Activated naive CD4-positive, alpha-beta T cell treated with anti-CD3 and anti-CD28 coated beads, Interleukin-2, amount 50 U/mL, for 72 hours (primary cell): ENCODE results near the gene SMYD1. TPM values are rescaled to one million over a fixed set of nuclear protein-coding genes. Genes with fewer than 3 reads are reported as not detected.

Experiments used
- ATAC-seq, 2 donors: fragments of 150-1000 bp; cut with Tn5 transposase; 2 replicates each; pipeline ENCODE4 v1.10.0; 2021; ENCODE audit warnings: mild to moderate bottlenecking in 2 of 2, moderate library complexity in 2 of 2
- DNase-seq, 2 donors: peaks; one replicate each; pipeline ENCODE4 v3.0.0; 2021 to 2022; ENCODE audit warnings: low spot score in 2 of 2
- H3K27ac Mint-ChIP-seq, 2 donors: one replicate each; pipeline ENCODE4 v1.8.0; 2022; ENCODE audit warnings: mild to moderate bottlenecking in 2 of 2, mixed read lengths in 2 of 2
- H3K36me3 Mint-ChIP-seq, 2 donors: one replicate each; pipeline ENCODE4 v1.8.0; 2022; ENCODE audit warnings: mixed read lengths in 2 of 2
- H3K9me3 Mint-ChIP-seq, 2 donors: one replicate each; pipeline ENCODE4 v1.8.0; 2022; ENCODE audit warnings: mixed read lengths in 2 of 2
- total RNA-seq, 2 donors: library from RNA; stranded (reverse); gene quantifications; one replicate each; pipeline ENCODE4 v1.2.3, GENCODE V29; 2022

The SMYD1 gene
- total RNA-seq, 2 donors from 2014 or later, result not detected

- DNase-seq (peak in 1 of 2 donors; percentile 4), ATAC-seq (no peak)
Observed at GRCh38 chr2:88096708-88097107, 29.1 kb downstream of the SMYD1 start.

GRCh38 chr2:88097192-88097591 lies 29.6 kb downstream of the SMYD1 start:
- ATAC-seq, result no peak
- Mint-ChIP-seq H3K36me3 (no peaks in the 10 kb centered on the region), H3K9me3 (no peaks in the 10 kb centered on the region), H3K27ac (no peak overlapping the region)
- DNase-seq, result peak in 1 of 2 donors; percentile 18

More at GRCh38 chr2:88096708-88097107, 29.1 kb downstream of the SMYD1 start:
- Mint-ChIP-seq H3K36me3 (no peaks in the 10 kb centered on the region), H3K27ac (peak overlapping the region in 1 of 2 donors; percentile 43), H3K9me3 (no peaks in the 10 kb centered on the region)

GRCh38 chr2:88097891-88098557 lies 30.4 kb downstream of the SMYD1 start:
- Mint-ChIP-seq H3K27ac (no peak overlapping the region), H3K36me3 (no peaks in the 10 kb centered on the region), H3K9me3 (no peaks in the 10 kb centered on the region)
- ATAC-seq (no peak), DNase-seq (peak in 1 of 2 donors; percentile 7)

GRCh38 chr2:88098558-88098900 lies 30.9 kb downstream of the SMYD1 start:
- ATAC-seq, result no peak
- Mint-ChIP-seq H3K36me3 (no peaks in the 10 kb centered on the region), H3K9me3 (no peaks in the 10 kb centered on the region), H3K27ac (no peak overlapping the region)
- no peak for DNase-seq

- DNase-seq (no peak), ATAC-seq (no peak)
- Mint-ChIP-seq H3K36me3 (no peaks in the 10 kb centered on the region), H3K9me3 (no peaks in the 10 kb centered on the region), H3K27ac (no peak overlapping the region)
Observed at GRCh38 chr2:88099798-88100488, 32.3 kb downstream of the SMYD1 start.

- Mint-ChIP-seq H3K9me3 (no peaks in the 10 kb centered on the region), H3K27ac (no peak overlapping the region), H3K36me3 (no peaks in the 10 kb centered on the region)
- no peak for ATAC-seq
- no peak for DNase-seq
Observed at GRCh38 chr2:88100489-88100858, 32.8 kb downstream of the SMYD1 start.

- Mint-ChIP-seq H3K27ac (no peak overlapping the region), H3K36me3 (no peaks in the 10 kb centered on the region), H3K9me3 (no peaks in the 10 kb centered on the region)
- no peak for ATAC-seq
- peak in 1 of 2 donors; percentile 1 for DNase-seq
Observed at GRCh38 chr2:88108796-88109195, 41.2 kb downstream of the SMYD1 start.

GRCh38 chr2:88110830-88111229 lies 43.2 kb downstream of the SMYD1 start:
- DNase-seq (peak in 1 of 2 donors; percentile 20), ATAC-seq (no peak)
- Mint-ChIP-seq H3K36me3 (no peaks in the 10 kb centered on the region), H3K9me3 (no peaks in the 10 kb centered on the region), H3K27ac (no peak overlapping the region)

GRCh38 chr2:88113069-88113468 lies 45.4 kb downstream of the SMYD1 start:
- DNase-seq (peak in 1 of 2 donors; percentile 13), ATAC-seq (no peak)
- no peaks in the 10 kb centered on the region for H3K9me3 Mint-ChIP-seq
- no peaks in the 10 kb centered on the region for H3K36me3 Mint-ChIP-seq
- H3K27ac Mint-ChIP-seq, result no peak overlapping the region

- H3K9me3 Mint-ChIP-seq, result no peaks in the 10 kb centered on the region
- no peak for ATAC-seq
- DNase-seq, result no peak
- no peak overlapping the region for H3K27ac Mint-ChIP-seq
- no peaks in the 10 kb centered on the region for H3K36me3 Mint-ChIP-seq
Observed at GRCh38 chr2:88114889-88115288, 47.3 kb downstream of the SMYD1 start.

- no peak overlapping the region for H3K27ac Mint-ChIP-seq
- ATAC-seq, result no peak
Observed at GRCh38 chr2:88115825-88116518, 48.3 kb downstream of the SMYD1 start.

GRCh38 chr2:88116669-88117432 lies 49.2 kb downstream of the SMYD1 start:
- H3K9me3 Mint-ChIP-seq, result no peaks in the 10 kb centered on the region
- H3K36me3 Mint-ChIP-seq, result no peaks in the 10 kb centered on the region
- no peak for ATAC-seq
- H3K27ac Mint-ChIP-seq, result no peak overlapping the region
- peak in 1 of 2 donors; percentile 28 for DNase-seq

More at GRCh38 chr2:88115825-88116518, 48.3 kb downstream of the SMYD1 start:
- peak in 1 of 2 donors; percentile 28 for DNase-seq
- Mint-ChIP-seq H3K36me3 (no peaks in the 10 kb centered on the region), H3K9me3 (no peaks in the 10 kb centered on the region)

- Mint-ChIP-seq H3K36me3 (no peaks in the 10 kb centered on the region), H3K27ac (no peak overlapping the region), H3K9me3 (no peaks in the 10 kb centered on the region)
- no peak for ATAC-seq
- DNase-seq, result peak in 1 of 2 donors; percentile 1
Observed at GRCh38 chr2:88117973-88118372, 50.3 kb downstream of the SMYD1 start.

GRCh38 chr2:88121678-88122077 lies 54.1 kb downstream of the SMYD1 start:
- no peak for ATAC-seq

GRCh38 chr2:88122141-88122884 lies 54.7 kb downstream of the SMYD1 start:
- no peak for ATAC-seq
- no peak for DNase-seq
- Mint-ChIP-seq H3K36me3 (no peaks in the 10 kb centered on the region), H3K9me3 (no peaks in the 10 kb centered on the region), H3K27ac (no peak overlapping the region)

More at GRCh38 chr2:88121678-88122077, 54.1 kb downstream of the SMYD1 start:
- Mint-ChIP-seq H3K27ac (no peak overlapping the region), H3K36me3 (no peaks in the 10 kb centered on the region), H3K9me3 (no peaks in the 10 kb centered on the region)
- DNase-seq, result no peak
